Calu3 (cell line): Measurements from ENCODE around the gene DPYSL3. TPM values are rescaled to one million over a fixed set of nuclear protein-coding genes. Genes with fewer than 3 reads are reported as not detected.

Experiments used
- BruUV-seq: library from RNA; stranded (reverse); fragments of 400-500 nt; replicated peaks from 2 replicates; lab custom pipeline; 2021; lab: Mats Ljungman, UMichigan
- CTCF ChIA-PET: fragments of 300-600 bp; sonication (Branson Sonifier 250); formaldehyde crosslinking; loops from one replicate; lab custom pipeline; 2022; ENCODE audit warnings: antibody characterized with exemption; lab: Charles Lee
- DNase-seq: peaks from one replicate; pipeline ENCODE4 v3.0.0; 2022
- H3K27ac Mint-ChIP-seq: one replicate; pipeline ENCODE4 v1.8.0; 2022; ENCODE audit warnings: mixed read lengths; ENCODE audit not compliant: unreplicated experiment
- H3K27me3 Mint-ChIP-seq: one replicate; pipeline ENCODE4 v1.8.0; 2022; ENCODE audit warnings: mixed read lengths; ENCODE audit not compliant: unreplicated experiment
- H3K36me3 Mint-ChIP-seq: one replicate; pipeline ENCODE4 v1.8.0; 2022; ENCODE audit warnings: mild to moderate bottlenecking, moderate library complexity, mixed read lengths; ENCODE audit not compliant: insufficient read depth, unreplicated experiment
- H3K4me1 Mint-ChIP-seq: one replicate; pipeline ENCODE4 v1.8.0; 2022; ENCODE audit warnings: mild to moderate bottlenecking, low read depth, mixed read lengths; ENCODE audit not compliant: unreplicated experiment
- H3K4me3 Mint-ChIP-seq: one replicate; pipeline ENCODE4 v1.8.0; 2022; ENCODE audit warnings: mild to moderate bottlenecking, low read depth, moderate library complexity, mixed read lengths; ENCODE audit not compliant: unreplicated experiment
- H3K9me3 Mint-ChIP-seq: one replicate; pipeline ENCODE4 v1.8.0; 2022; ENCODE audit warnings: low read depth, mixed read lengths; ENCODE audit not compliant: unreplicated experiment
- intact Hi-C: fragments of 100-400 bp; cut with micrococcal nuclease; formaldehyde crosslinking; loops from one replicate; pipeline ENCODE4 v1.10.0; 2022; ENCODE audit not compliant: unreplicated experiment
- total RNA-seq: library from RNA; stranded (reverse); gene quantifications from 2 replicates; pipeline ENCODE4 v1.2.3, GENCODE V29; 2022
- TF ChIP-seq, protein P1 (sequence below): fragments of 200-600 bp; IDR thresholded peaks from one replicate; pipeline ENCODE4 v1.8.0; 2022; ENCODE audit warnings: antibody characterized with exemption; ENCODE audit not compliant: unreplicated experiment

DPYSL3 gene
- total RNA-seq, 1 experiment from 2014 or later, result 26.6 TPM

DNA sequence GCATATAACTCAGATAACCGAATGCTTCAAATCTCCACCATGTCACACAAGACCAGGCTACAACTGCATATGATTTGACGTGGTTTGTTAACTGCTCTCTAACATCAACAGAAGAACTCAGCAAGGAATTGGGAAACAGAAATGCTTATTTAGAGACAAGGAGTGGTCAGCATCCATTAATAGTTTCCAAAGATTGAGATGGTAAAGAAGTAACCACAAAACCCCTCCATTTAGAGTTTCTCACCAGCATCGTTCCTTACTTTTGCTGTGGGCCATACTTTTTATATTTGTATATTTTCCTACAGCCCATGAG lies 25.2 kb downstream of the DPYSL3 start:
- Mint-ChIP-seq H3K4me1 (peaks cover 10% of the 10 kb centered on the region), H3K36me3 (no peaks in the 10 kb centered on the region), H3K9me3 (no peaks in the 10 kb centered on the region), H3K4me3 (no peak overlapping the region), H3K27me3 (no peaks in the 10 kb centered on the region), H3K27ac (no peak overlapping the region)
- BruUV-seq, result no TSS peak
- no peak for DNase-seq
- CTCF ChIA-PET, result no interaction called here
- intact Hi-C loops, result no loop called here
- TF ChIP-seq, protein P1, sequence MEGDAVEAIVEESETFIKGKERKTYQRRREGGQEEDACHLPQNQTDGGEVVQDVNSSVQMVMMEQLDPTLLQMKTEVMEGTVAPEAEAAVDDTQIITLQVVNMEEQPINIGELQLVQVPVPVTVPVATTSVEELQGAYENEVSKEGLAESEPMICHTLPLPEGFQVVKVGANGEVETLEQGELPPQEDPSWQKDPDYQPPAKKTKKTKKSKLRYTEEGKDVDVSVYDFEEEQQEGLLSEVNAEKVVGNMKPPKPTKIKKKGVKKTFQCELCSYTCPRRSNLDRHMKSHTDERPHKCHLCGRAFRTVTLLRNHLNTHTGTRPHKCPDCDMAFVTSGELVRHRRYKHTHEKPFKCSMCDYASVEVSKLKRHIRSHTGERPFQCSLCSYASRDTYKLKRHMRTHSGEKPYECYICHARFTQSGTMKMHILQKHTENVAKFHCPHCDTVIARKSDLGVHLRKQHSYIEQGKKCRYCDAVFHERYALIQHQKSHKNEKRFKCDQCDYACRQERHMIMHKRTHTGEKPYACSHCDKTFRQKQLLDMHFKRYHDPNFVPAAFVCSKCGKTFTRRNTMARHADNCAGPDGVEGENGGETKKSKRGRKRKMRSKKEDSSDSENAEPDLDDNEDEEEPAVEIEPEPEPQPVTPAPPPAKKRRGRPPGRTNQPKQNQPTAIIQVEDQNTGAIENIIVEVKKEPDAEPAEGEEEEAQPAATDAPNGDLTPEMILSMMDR, result no peak

- no TSS peak for BruUV-seq
- TF ChIP-seq, protein P1, result no peak
- intact Hi-C loops, result no loop called here
- CTCF ChIA-PET, result no interaction called here
- no peak for DNase-seq
- no peak overlapping the region for H3K4me3 Mint-ChIP-seq
- no peak overlapping the region for H3K27ac Mint-ChIP-seq
- peaks cover 16% of the 10 kb centered on the region for H3K4me1 Mint-ChIP-seq
- H3K36me3 Mint-ChIP-seq, result no peaks in the 10 kb centered on the region
- no peaks in the 10 kb centered on the region for H3K9me3 Mint-ChIP-seq
- H3K27me3 Mint-ChIP-seq, result no peaks in the 10 kb centered on the region
These were observed 25.7 kb downstream of the DPYSL3 start for GRCh38 chr5:147483961-147484707.

GRCh38 chr5:147483188-147483790 lies 26.6 kb downstream of the DPYSL3 start:
- DNase-seq, result no peak
- TF ChIP-seq, protein P1, result no peak
- Mint-ChIP-seq H3K36me3 (no peaks in the 10 kb centered on the region), H3K27ac (no peak overlapping the region), H3K4me1 (peaks cover 24% of the 10 kb centered on the region), H3K27me3 (no peaks in the 10 kb centered on the region), H3K4me3 (no peak overlapping the region), H3K9me3 (no peaks in the 10 kb centered on the region)
- CTCF ChIA-PET, result interaction anchor here (1.0 kb wide), 1 partner anchor 10 kb away, joined by 3 read pairs; no protein-coding TSS in a partner anchor
- intact Hi-C loops, result no loop called here
- no TSS peak for BruUV-seq

GRCh38 chr5:147482706-147483180 lies 27.1 kb downstream of the DPYSL3 start:
- Mint-ChIP-seq H3K36me3 (no peaks in the 10 kb centered on the region), H3K4me3 (no peak overlapping the region), H3K9me3 (no peaks in the 10 kb centered on the region), H3K4me1 (peaks cover 27% of the 10 kb centered on the region), H3K27ac (no peak overlapping the region), H3K27me3 (no peaks in the 10 kb centered on the region)
- intact Hi-C loops, result no loop called here
- no peak for DNase-seq
- BruUV-seq, result no TSS peak
- CTCF ChIA-PET, result interaction anchor here (1.0 to 1.4 kb wide), 3 partner anchors 11 to 77 kb away, joined by 3 read pairs; no protein-coding TSS in a partner anchor
- TF ChIP-seq, protein P1, result no peak
